Measurements from ENCODE around the gene ALDH1L1.
"Not testable (repeated sequence)": the region's sequence is repeated elsewhere in the genome, so short reads cannot be mapped to it uniquely, and the experiment has no call there.

ALDH1L1 gene

DNA sequence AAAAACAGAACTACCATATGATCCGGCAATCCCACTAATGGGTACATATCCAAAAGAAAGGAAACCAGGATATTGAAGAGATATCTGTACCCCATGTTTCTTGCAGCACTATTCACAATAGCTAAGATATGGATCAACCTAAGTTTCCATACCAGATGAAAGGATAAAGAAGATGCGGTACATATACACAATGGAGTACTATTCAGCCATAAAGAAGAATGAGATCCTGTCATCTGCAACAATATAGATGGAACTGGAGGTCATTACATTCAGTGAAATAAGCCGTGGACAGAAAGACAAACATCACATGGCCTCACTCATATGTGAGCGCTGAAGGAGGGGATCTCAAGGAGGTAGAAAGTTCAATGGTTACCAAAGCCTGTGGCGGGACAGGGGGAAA is 99.4 kb downstream of the ALDH1L1 start:
- DNase-seq: no peak

DNA sequence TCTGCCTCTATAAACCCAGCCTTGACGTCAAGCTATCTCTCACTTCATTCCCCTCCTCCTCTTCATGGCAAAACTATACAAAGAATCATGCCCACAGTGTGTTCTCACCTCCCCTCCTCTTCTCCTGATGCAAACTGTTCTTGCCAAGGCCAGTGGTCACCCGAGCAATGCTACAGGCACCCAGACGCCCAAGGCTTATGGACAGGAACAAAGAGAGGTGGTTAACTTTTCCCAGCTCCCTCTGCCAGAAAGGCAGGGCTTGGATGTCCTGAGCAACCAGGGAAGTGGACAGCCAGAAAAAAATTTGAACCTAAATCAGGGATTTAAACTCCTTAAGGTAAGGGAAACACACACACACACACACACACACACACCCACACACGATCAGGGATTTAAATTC is 101.5 kb downstream of the ALDH1L1 start:
- DNase-seq: no peak

DNA sequence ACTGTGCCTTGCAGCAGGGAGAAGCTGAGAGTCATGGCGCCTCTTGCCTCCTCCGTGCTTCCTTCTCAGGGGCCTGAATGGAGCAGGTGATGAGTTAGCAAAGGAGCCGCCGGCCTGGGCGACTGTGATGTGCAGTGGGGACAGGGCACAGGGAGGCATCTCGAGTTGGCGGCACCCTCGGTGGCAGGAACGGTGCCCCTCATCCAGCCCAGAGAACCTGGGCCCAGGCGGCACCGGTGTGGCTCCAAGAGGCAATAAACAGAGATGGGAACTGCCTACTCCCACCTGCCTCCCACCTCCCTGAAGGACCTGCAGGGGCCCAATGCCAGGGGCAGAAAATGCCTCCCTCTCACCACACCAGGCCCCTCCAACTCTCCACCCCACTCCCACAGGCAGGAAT is 102.6 kb downstream of the ALDH1L1 start:
- no peak for DNase-seq

DNA sequence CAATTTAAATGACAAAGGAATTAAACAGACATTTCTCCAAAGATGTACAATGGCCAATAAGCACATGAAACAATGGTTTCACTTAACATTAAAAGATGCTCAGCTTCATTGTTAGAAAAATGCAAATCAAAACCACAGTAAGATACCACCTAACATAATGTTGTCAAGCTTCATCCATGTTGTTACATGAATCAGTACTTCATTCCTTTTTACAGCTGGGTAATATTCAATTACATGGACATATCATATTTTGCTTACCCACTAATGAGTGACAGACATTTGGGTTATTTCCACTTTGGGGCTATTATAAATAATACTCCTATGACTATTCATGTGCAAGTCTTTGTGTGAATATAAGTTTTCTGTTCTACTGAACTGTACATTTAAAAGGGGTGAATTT is 104.2 kb downstream of the ALDH1L1 start:
- no peak for DNase-seq

DNA sequence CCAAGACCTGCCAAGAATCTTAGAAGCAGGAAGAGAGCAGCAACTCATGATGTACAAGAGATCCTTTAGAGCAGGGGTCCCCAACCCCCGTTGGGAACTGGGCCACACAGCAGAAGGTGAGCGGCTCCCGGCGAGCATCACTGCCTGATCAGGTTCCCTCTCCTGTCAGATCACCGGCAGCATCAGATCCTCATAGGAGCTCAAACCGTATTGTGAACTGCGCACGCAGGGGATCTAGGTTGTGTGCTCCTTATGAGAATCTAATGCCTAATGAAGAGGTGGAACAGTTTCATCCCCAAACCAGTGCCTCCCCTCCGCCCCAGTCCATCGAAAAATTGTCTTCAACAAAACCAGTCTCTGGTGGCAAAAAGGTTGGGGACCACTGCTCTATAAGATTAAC is 110.2 kb downstream of the ALDH1L1 start:
- DNase-seq: no peak

DNA sequence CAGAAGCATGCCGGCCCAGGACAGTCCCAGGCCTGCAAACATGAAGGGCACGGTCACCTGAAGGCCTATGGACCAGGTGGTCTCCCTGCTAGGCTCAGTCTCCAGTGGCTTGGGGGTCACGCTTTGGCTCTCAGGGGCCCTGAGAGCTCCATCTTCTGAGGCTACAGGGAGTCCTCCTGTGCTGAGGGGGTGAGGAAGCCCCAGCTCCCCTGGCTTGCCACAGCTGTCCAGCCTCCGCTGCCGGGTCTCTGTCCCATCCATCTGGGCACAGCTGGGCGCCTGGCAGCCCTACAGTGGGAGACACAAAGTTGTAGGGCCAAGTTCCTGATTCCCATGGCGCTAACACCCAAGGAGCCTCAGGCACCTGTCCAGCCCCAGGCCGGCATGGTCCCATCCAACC is 112.4 kb downstream of the ALDH1L1 start:
- no peak for DNase-seq

DNA sequence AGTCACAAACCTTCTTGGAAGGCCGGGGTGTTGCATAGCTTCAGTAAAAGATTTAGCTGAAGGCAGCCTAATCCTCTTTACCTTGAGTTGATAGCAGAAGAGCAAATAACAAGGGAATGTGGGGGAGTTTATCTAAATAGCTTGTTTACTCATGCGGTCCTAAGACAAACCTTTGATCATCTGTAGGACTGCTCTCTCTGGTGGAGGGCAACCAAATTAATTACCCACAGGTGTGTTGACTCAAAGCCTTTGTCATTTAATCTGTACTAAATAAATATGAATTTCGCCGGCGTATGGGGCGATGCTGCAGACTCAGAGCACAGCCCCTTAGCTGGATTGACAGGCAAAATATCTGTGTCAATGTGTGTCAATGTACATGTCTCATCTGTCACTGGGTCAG is 113.7 kb downstream of the ALDH1L1 start:
- not testable (repeated sequence) for DNase-seq

DNA sequence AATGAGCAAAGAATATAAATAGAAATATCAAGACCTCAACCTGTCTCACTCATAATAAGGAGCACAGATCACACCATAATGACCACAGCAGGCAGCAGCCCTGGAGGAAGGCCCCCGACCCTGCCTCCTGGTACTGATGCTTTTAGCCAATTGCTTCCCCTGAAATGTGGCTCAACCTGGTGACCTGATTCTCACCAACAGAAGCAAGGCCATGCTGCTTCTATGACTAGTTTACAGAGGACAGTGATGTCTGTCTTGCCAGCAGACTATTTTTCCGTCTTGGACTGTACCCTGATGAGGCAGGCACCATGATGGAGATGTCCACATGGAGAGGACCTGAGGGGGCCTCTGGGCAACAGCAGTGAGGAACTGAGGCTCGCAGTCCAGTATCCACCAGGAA is 114.5 kb downstream of the ALDH1L1 start:
- no peak for DNase-seq

DNA sequence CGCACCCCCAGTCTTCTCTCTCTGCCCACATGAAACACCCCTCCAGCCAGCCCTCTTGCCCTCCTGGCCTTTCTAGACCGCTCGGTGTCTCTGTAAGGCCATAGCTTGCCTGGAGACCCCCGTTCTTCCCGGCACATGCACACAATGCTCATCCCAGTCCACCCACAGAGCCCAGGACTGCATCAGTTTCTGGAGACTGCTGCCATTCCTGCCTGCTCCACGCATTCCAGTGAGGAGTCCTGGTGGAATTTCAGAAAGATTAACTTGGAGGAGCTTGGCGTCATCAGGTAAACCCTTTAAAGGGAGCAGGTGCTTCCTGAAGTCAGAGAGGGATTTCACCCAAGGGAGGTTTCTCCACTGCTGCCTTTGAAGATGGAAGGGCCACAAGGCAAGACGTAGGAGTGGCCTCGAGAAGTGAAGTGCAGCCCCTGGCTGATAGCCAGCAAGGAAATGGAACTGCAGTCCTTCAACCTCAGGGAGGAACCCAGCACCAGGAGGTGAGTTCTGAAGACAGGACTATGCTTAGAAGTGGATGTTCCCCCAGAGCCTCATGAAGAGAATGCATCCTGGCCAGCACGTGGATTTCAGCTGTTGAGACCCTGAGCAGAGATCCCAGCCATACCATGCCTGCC is 115.6 kb downstream of the ALDH1L1 start:
- DNase-seq: no peak

DNA sequence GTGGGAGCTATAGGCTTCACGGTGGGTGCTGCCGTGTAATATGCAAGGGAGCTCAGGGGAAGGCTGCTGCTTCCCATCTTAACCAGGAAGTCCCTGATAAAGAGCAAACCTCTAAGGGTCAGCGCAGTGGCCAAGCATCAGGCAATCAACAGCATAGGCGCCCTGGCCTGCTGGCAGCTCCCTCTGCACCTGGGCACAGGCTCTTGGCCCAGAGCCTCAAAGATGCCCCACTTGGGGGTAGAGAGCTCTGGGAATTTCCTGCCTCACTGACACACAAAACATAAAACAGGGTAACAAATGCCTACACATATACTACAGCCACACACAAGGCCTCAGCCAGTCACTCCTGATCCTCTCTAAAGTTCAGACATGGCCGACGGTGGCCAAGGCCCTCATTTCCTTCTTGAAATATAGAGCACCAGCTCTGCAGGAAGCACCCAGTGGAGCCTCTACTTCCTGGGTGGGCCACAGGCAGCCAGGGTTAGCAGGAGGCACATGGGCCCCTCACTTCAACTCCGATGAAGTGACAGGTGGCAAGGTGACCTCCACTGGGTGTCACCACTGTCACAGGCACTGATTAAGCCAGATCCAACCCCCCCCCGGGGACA is 116.9 kb downstream of the ALDH1L1 start:
- no peak for DNase-seq

DNA sequence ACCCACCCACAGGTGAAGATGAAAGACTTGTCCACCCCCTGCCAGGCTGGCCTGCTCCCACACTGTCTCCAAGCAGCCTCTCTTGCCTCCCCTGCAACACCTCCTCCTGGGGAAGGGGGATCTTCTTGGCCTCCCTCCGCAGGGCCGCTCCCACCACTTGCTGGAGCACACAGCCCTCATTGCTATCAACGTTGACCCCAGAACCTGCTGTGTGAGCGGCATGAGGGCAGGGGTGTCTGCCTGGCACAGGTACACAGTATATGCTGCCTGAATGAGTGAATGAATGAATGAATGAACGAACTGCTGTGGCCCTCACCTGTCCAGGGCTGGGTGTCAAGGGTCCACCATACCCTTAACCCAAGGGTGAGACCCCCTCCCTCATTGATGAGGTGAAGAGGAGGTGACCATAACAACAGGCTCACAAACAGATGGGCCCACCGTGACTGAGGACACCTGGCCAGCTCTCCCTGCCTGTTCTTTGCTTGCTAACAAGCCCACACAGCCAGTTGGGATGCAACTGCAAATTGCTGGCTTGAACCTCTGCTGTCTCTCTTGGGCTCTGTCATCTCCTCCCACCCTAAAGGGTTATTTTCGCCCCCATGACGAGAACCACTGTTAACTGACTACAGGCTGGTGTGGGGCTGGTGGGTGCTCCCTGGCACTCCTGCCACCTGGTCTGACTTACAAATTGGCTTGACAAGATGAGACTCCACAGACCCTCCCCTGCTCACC is 118.9 kb downstream of the ALDH1L1 start:
- DNase-seq: no peak

DNA sequence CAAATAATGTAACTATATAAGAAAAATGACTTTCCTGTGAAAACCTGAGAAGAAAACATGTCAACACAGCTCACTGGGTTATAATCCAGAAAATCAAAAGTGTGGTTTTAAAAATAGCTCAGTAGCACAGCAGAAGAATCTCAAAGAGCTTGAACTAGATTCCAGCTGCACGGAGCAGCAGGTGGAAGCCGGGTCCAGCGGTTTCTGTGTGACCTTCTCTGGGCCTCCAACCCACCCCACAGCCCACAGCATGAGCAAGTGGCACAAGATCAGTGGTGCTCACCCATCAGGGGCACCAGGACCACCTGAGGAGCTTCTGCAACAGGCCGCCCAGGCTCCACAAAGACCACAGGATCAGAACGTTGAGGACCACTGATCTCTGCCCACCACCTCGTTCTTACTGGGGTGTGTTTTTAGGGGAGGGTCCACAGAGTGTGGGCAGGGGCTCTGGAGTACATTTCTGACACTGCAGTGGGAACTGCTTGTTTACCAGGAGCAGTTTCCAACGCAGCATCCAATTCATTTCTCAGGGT is 119.7 kb downstream of the ALDH1L1 start:
- no peak for DNase-seq

DNA sequence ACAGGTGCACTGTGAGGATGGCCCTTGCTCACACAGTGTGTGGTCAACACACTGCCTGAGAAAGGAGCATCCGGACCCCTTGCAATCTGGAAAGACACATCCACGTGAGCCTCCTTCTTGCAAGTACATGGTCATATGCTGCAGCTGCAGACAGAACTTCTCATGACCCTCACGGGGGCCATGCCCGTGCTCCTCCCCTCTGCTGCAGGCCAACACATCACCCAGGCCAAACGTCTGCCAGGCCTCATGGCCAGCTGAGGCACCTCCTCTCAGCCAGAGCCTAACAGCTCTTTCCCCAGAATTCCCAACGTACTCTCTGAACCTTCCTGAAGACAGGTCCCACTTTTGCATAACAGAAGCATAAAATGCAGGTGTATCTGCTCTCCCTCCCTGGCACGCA is 121.7 kb downstream of the ALDH1L1 start:
- DNase-seq: no peak

DNA sequence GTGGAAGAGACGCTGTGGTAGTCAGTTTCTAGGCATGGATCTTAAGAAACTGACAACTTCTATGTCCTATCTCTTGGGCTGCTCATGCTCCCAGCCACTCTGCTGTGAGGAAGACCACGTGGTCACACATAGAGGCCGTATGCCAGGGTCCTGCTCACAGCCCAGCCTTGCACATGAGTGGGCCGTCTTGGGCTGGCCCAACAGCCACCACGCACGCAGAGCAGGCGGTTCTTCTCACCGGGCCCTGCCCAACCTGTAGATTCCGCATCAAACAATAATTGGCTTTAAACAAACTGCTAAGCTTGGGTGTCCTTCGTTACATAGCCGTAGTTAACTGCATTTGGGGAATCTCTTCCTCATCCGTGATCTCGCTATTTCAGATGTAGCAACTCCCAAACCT is 122.5 kb downstream of the ALDH1L1 start:
- no peak for DNase-seq

DNA sequence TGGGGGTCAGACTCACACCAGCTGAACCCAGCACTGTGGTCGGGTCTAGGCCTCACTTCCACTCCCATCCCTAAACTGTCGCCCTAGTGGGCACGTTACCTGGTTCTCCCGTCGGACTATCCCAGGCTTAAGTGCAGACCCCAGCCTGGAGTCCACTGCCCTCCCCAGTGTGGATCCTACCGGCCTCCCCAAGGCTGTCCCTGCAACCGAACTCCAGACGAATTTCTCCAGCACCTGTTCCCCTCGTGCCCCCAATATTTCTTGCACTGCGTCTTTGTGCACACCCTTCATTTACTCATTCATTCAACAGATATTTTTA is 122.9 kb downstream of the ALDH1L1 start:
- no peak for DNase-seq

DNA sequence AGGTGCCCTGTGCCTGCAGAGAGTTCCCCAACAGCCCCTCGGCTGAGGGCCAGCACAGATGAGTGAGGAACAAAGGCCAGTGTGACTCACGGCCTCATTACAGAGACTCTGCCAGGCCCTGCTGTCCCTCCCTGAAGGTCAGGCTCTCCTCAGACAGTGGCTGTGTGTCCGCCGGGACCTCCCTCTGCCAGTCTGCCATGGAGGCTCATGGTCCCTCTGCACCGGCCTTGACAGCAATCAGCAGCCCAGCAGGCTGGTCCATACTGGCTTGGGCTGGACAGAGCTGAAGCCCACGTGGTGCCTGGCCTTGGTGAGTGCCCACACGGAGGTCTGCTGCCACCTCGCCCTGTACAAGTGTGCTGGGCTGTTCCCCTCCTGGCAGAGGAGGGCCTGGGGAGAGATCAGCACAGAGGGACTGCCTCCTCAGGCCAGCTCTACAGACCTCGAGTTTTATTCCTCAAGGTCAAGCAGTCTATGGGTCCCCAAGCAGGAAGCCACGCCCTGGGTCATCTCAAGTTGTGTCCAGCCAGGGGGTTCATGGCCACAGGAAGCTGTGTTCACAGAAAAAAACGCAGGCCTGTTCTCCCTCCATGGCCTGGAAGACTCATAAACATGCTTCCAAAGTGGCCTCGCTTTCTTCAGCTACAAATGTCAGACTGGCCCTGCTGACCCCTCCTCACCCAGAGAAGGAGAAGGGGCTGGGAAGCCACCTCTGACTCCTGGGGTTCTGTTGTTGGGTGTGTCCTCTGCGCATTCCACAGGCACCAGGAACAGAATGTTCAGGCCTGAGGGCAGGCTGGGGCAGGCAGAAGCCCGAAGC is 123.5 kb downstream of the ALDH1L1 start:
- no peak for DNase-seq

DNA sequence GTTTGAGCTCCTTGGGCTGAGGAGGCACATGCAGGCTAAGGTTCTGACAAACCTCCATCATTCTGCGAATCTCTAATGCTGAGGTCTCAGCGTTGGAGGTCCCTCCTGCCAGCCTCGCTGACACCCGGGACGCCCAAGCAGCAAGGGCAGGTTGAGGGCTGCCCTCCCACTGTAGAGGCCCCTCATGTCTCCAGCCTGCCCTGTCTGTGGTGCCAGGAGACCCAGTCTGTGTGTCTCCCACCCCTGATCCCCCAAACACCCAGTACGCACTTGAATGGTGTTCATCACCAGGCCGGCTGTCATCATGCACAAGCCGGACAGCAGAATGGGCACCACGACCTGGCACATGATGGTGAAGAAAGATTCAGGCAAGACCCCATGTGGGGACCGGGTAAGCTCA is 124.3 kb downstream of the ALDH1L1 start:
- no peak for DNase-seq

DNA sequence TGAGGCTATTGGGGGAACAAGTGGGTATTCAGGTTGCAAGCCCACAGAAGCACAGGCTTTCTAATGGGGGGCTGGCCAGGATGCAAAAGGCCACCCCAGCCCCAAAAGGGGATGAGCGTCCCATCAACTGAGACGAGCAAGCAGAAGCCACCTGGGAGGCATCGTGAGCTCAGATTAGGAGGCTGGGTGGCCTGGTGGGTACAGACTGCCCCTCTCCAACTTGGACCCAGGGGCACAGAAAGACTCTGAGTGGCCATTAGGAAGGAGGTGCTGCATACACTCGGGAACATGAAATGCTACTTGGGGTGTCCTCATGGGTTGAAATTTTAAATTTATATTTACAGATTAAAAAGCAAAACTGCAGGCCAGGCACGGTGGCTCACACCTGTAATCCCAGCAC is 125.5 kb downstream of the ALDH1L1 start:
- DNase-seq: no peak

DNA sequence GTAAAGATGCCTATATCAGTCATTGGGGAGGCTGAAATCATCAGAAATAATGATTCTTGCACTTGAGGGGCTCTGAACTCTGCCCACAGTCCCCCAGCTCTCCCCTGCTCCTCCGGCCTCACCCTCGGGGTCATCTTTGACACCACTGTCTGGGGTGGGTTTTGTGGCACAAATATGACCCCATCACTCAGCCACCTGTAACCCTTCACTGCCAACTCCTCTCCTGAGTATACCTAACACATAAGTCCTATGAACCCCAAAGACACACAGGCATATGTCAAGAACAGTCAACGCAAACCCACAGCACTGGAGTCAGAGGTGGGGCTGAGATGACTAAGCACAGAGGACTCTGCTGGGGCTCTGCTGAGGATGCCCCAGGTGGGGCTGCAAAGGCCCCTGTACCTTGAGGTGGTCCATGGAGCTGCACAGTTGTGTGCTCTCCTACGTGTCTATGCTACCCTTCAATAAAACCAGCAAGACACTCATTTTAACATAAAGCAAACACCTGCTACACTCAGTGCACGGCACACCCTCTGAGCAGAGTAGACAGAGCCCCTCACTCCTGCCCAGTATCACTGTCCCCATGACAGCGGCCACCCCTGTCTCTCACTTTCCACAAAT is 126.3 kb downstream of the ALDH1L1 start:
- no peak for DNase-seq
